Glutamatergic neuron (in vitro differentiated cells): Measurements from ENCODE around the gene RBM4. TPM values are rescaled to one million over a fixed set of nuclear protein-coding genes. Genes with fewer than 3 reads are reported as not detected.

ENCODE experiments used
- DNase-seq: peaks from one replicate; pipeline ENCODE4 v3.0.0; 2022
- H3K27ac Mint-ChIP-seq: one replicate; pipeline ENCODE4 v1.8.0; 2020; ENCODE audit warnings: mild to moderate bottlenecking, mixed read lengths, inconsistent platforms; ENCODE audit not compliant: unreplicated experiment
- H3K27me3 Mint-ChIP-seq: one replicate; pipeline ENCODE4 v1.8.0; 2020; ENCODE audit warnings: mild to moderate bottlenecking, moderate library complexity, mixed read lengths, inconsistent platforms; ENCODE audit not compliant: unreplicated experiment
- H3K36me3 Mint-ChIP-seq: one replicate; pipeline ENCODE4 v1.8.0; 2020; ENCODE audit warnings: mild to moderate bottlenecking, mixed read lengths, inconsistent platforms; ENCODE audit not compliant: unreplicated experiment
- H3K4me1 Mint-ChIP-seq: one replicate; pipeline ENCODE4 v1.8.0; 2020; ENCODE audit warnings: mild to moderate bottlenecking, low read depth, mixed read lengths, inconsistent platforms; ENCODE audit not compliant: unreplicated experiment
- H3K4me3 Mint-ChIP-seq: one replicate; pipeline ENCODE4 v1.8.0; 2020; ENCODE audit warnings: mild to moderate bottlenecking, mixed read lengths, inconsistent platforms; ENCODE audit not compliant: unreplicated experiment
- H3K9me3 Mint-ChIP-seq: one replicate; pipeline ENCODE4 v1.8.0; 2020; ENCODE audit warnings: mild to moderate bottlenecking, moderate library complexity, mixed read lengths, inconsistent platforms; ENCODE audit not compliant: unreplicated experiment
- total RNA-seq: library from RNA; stranded (reverse); fragmentation: NEBNext Ultra II Directional; extraction: Animal tissue kit (Norgen Biotek cat#: 25700); gene quantifications from one replicate; pipeline ENCODE4 v1.2.1, GENCODE V29; 2021; ENCODE audit not compliant: unreplicated experiment
- TF ChIP-seq, protein P1 (sequence below): fragments of 200-600 bp; sonication (generic); IDR thresholded peaks from one replicate; pipeline ENCODE4 v1.5.0; 2021; ENCODE audit not compliant: partially characterized antibody, unreplicated experiment

The RBM4 gene
- total RNA-seq, 1 donor from 2014 or later: 244 TPM

GRCh38 chr11:66625041-66625751 is 13.3 kb upstream of the RBM4 start:
- peaks cover 8% of the 10 kb centered on the region for H3K9me3 Mint-ChIP-seq
- H3K27ac Mint-ChIP-seq: peak overlapping the region; percentile 97
- TF ChIP-seq, protein P1, sequence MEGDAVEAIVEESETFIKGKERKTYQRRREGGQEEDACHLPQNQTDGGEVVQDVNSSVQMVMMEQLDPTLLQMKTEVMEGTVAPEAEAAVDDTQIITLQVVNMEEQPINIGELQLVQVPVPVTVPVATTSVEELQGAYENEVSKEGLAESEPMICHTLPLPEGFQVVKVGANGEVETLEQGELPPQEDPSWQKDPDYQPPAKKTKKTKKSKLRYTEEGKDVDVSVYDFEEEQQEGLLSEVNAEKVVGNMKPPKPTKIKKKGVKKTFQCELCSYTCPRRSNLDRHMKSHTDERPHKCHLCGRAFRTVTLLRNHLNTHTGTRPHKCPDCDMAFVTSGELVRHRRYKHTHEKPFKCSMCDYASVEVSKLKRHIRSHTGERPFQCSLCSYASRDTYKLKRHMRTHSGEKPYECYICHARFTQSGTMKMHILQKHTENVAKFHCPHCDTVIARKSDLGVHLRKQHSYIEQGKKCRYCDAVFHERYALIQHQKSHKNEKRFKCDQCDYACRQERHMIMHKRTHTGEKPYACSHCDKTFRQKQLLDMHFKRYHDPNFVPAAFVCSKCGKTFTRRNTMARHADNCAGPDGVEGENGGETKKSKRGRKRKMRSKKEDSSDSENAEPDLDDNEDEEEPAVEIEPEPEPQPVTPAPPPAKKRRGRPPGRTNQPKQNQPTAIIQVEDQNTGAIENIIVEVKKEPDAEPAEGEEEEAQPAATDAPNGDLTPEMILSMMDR: no peak
- peaks cover 7% of the 10 kb centered on the region for H3K27me3 Mint-ChIP-seq
- H3K4me3 Mint-ChIP-seq: peak overlapping the region; percentile 52
- H3K36me3 Mint-ChIP-seq: peaks cover 5% of the 10 kb centered on the region
- peaks cover 34% of the 10 kb centered on the region for H3K4me1 Mint-ChIP-seq
- no peak for DNase-seq

- Mint-ChIP-seq H3K9me3 (peaks cover 8% of the 10 kb centered on the region), H3K36me3 (peaks cover 5% of the 10 kb centered on the region), H3K4me1 (peaks cover 34% of the 10 kb centered on the region), H3K4me3 (no peak overlapping the region), H3K27ac (peak overlapping the region; percentile 97), H3K27me3 (peaks cover 5% of the 10 kb centered on the region)
- no peak for DNase-seq
- TF ChIP-seq, protein P1: no peak
Observed at GRCh38 chr11:66625752-66626149, 12.8 kb upstream of the RBM4 start.

- peak overlapping the region; percentile 76 for H3K27ac Mint-ChIP-seq
- H3K27me3 Mint-ChIP-seq: peaks cover 5% of the 10 kb centered on the region
- no peak for DNase-seq
- peaks cover 8% of the 10 kb centered on the region for H3K9me3 Mint-ChIP-seq
- H3K4me1 Mint-ChIP-seq: peaks cover 34% of the 10 kb centered on the region
- TF ChIP-seq, protein P1: no peak
- H3K36me3 Mint-ChIP-seq: peaks cover 5% of the 10 kb centered on the region
- peak overlapping the region; percentile 42 for H3K4me3 Mint-ChIP-seq
Observed at GRCh38 chr11:66626382-66626781, 12.1 kb upstream of the RBM4 start.

GRCh38 chr11:66626926-66627325 is 11.6 kb upstream of the RBM4 start:
- TF ChIP-seq, protein P1: no peak
- peaks cover 34% of the 10 kb centered on the region for H3K4me1 Mint-ChIP-seq
- peaks cover 8% of the 10 kb centered on the region for H3K9me3 Mint-ChIP-seq
- no peak for DNase-seq
- H3K27ac Mint-ChIP-seq: no peak overlapping the region
- H3K27me3 Mint-ChIP-seq: peaks cover 5% of the 10 kb centered on the region
- no peak overlapping the region for H3K4me3 Mint-ChIP-seq
- peaks cover 5% of the 10 kb centered on the region for H3K36me3 Mint-ChIP-seq

DNA sequence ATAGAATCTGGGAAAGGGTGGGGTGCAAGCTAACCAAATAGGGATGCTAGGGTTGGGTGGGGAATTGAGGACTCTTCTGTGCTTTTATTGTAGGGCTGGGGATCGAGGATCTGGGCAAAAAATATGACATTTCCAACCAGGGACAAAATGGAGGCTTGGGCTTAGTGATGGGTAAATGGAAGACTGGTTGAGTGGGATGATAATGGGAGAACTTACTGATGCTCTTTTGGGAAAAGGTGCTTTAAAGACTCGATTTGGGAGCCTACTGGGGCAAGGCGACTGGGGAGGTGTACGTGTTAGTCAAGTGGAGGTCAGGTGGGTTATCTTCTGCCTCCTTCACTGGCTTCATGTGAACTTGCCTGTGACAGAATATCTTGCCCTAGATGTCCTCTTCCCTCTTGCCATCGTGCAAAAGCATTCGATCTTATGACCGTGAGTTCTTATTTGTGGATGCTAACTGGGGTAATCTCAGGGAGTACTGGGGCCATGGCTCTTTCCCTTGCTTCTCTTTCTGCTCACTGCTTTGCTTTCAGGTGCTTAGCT is 10.4 kb upstream of the RBM4 start:
- Mint-ChIP-seq H3K4me1 (peaks cover 26% of the 10 kb centered on the region), H3K4me3 (peak overlapping the region; percentile 5), H3K27me3 (peaks cover 5% of the 10 kb centered on the region), H3K27ac (peak overlapping the region; percentile 35), H3K36me3 (peaks cover 5% of the 10 kb centered on the region), H3K9me3 (peaks cover 8% of the 10 kb centered on the region)
- DNase-seq: no peak
- TF ChIP-seq, protein P1: no peak
